Measurements from ENCODE around the gene RGS7. TPM values are rescaled to one million over a fixed set of nuclear protein-coding genes. Genes with fewer than 3 reads are reported as not detected.

RGS7 gene
- total and polyA plus RNA-seq, 2 of the 4 experiments (the other 2 are of a cell fraction): 0.58 to 0.72 TPM

DNA sequence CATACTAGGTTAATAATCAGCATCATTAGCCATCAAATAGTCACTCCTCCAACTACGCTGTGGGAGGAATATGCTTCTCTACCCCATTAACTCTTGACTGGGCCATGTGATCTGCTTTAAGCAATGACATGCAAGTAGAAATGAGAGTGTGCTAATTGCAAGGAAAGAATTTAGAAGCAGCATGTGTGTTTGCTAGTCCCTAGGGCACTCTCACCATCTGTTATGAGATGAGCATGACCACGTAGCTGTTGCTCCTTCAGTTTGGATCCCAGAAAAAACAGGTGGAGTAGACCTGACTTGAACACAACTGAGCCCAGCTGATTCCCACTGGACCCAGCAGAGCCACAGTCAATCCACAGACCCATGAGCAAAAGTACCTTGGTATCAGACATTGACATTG is 19.7 kb upstream of the RGS7 start:
- no TSS peak for BruUV-seq (replicated peaks)
- H4K8ac ChIP-seq (ENCODE audit: low read depth in 2 of 2, low read length in 2 of 2): no peak overlapping the region
- dilution Hi-C loops (cut with HindIII; ENCODE audit: low sequenced_read_pairs, unreplicated experiment): no loop called here
- H3K27ac ChIP-seq (ENCODE audit: insufficient read depth, low read length): no peak overlapping the region
- H2BK15ac ChIP-seq (ENCODE audit: low read depth, low read length): no peak overlapping the region
- DNase-seq (no peak), ATAC-seq (ENCODE audit: low read depth) (no peak)
- H3K18ac ChIP-seq (ENCODE audit: low read depth, low read length): no peak overlapping the region
- no peak overlapping the region for H4K5ac ChIP-seq (ENCODE audit: low read depth, low read length)
- no peak overlapping the region for H3K14ac ChIP-seq (replicated peaks; ENCODE audit: low read depth, low read length)
- H3K23ac ChIP-seq (ENCODE audit: low read depth, low read length): no peak overlapping the region
- H3K56ac ChIP-seq (ENCODE audit: extremely low read depth, insufficient read depth, low read length): no peak overlapping the region
- POLR2A ChIA-PET (ENCODE audit: unreplicated experiment): no interaction called here
- no peaks in the 10 kb centered on the region for H4K20me1 ChIP-seq (ENCODE audit: insufficient read depth, low read length)
- no peak overlapping the region for H4K91ac ChIP-seq (ENCODE audit: insufficient read depth, low read depth, low read length)
- CTCF ChIA-PET: no interaction called here
- no peaks in the 10 kb centered on the region for H3K9me3 ChIP-seq (ENCODE audit: control insufficient read depth, insufficient read depth, low read length)
- no peak overlapping the region for H2BK120ac ChIP-seq (ENCODE audit: low read depth, low read length)
- no peaks in the 10 kb centered on the region for H3K4me1 ChIP-seq (ENCODE audit: control insufficient read depth, insufficient read depth, low read length)
- TF ChIP-seq, protein P1, sequence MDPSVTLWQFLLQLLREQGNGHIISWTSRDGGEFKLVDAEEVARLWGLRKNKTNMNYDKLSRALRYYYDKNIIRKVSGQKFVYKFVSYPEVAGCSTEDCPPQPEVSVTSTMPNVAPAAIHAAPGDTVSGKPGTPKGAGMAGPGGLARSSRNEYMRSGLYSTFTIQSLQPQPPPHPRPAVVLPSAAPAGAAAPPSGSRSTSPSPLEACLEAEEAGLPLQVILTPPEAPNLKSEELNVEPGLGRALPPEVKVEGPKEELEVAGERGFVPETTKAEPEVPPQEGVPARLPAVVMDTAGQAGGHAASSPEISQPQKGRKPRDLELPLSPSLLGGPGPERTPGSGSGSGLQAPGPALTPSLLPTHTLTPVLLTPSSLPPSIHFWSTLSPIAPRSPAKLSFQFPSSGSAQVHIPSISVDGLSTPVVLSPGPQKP (IDR thresholded peaks at IDR 0.05; ENCODE audit: borderline replicate concordance, low read depth, low read length): no peak
- TF ChIP-seq, protein P2, sequence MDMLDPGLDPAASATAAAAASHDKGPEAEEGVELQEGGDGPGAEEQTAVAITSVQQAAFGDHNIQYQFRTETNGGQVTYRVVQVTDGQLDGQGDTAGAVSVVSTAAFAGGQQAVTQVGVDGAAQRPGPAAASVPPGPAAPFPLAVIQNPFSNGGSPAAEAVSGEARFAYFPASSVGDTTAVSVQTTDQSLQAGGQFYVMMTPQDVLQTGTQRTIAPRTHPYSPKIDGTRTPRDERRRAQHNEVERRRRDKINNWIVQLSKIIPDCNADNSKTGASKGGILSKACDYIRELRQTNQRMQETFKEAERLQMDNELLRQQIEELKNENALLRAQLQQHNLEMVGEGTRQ (IDR thresholded peaks at IDR 0.05; ENCODE audit: low read depth, low read length): no peak
- TF ChIP-seq FOS (IDR thresholded peaks at IDR 0.05; ENCODE audit: low read depth, low read length) (no peak), POLR2A (IDR thresholded peaks at IDR 0.05; ENCODE audit: low read depth, low read length) (no peak), MXI1 (IDR thresholded peaks at IDR 0.05; ENCODE audit: borderline replicate concordance, low read depth, low read length) (no peak), MAZ (IDR thresholded peaks at IDR 0.05; ENCODE audit: borderline replicate concordance, low read depth, low read length) (no peak), MAFK (IDR thresholded peaks at IDR 0.05; ENCODE audit: low read depth, low read length) (no peak), CEBPB (IDR thresholded peaks at IDR 0.05; ENCODE audit: low read depth, low read length) (no peak), RCOR1 (IDR thresholded peaks at IDR 0.05; ENCODE audit: insufficient replicate concordance, low read length) (no peak), NFE2L2 (IDR thresholded peaks at IDR 0.05; ENCODE audit: low read depth, low read length) (no peak), RAD21 (IDR thresholded peaks at IDR 0.05; ENCODE audit: low read length) (no peak), SMC3 (IDR thresholded peaks at IDR 0.05; ENCODE audit: low read depth, low read length) (no peak), CHD1 (IDR thresholded peaks at IDR 0.05; ENCODE audit: low read depth, low read length) (no peak)
- no peak overlapping the region for H2BK20ac ChIP-seq (ENCODE audit: low read depth, low read length)
- H3K4me3 ChIP-seq (ENCODE audit: insufficient read depth, low read depth, low read length): no peak overlapping the region
- no peak overlapping the region for H3K4ac ChIP-seq (ENCODE audit: low read depth, low read length)
- no peaks in the 10 kb centered on the region for H3K27me3 ChIP-seq (ENCODE audit: control insufficient read depth, insufficient read depth, low read length)
- H3K79me1 ChIP-seq (ENCODE audit: low read depth in 1 of 2, low read length in 2 of 2): no peaks in the 10 kb centered on the region
- WGBS, 2 experiments (ENCODE audit: extremely low coverage in 2 of 2, insufficient read length in 1 of 2): no CpG with 5 or more reads among the region's 2 CpGs
- no peak overlapping the region for H2AK5ac ChIP-seq (ENCODE audit: low read depth, low read length)
- no peak overlapping the region for H2BK5ac ChIP-seq (ENCODE audit: low read depth, low read length, poor library complexity, severe bottlenecking)
- no peak overlapping the region for H2AFZ ChIP-seq (replicated peaks; ENCODE audit: low read length, poor library complexity)
- no peak overlapping the region for H2AK9ac ChIP-seq (replicated peaks; ENCODE audit: low read depth, low read length, poor library complexity)
- no peaks in the 10 kb centered on the region for H3K36me3 ChIP-seq (ENCODE audit: control insufficient read depth, insufficient read depth, low read length)
- in situ Hi-C loops (cut with MboI; ENCODE audit: low sequenced_read_pairs): no loop called here
- H3K9ac ChIP-seq (ENCODE audit: low read depth, low read length): no peak overlapping the region
- H3K4me2 ChIP-seq (ENCODE audit: low read depth, low read length): no peak overlapping the region
- intact Hi-C loops (cut with micrococcal nuclease): no loop called here
- H3K9me1 ChIP-seq (ENCODE audit: insufficient read depth, low read length): no peaks in the 10 kb centered on the region

Measured in IMR-90 (cell line).